K562 (cell line): ENCODE results near the gene POLR3GL. TPM values are rescaled to one million over a fixed set of nuclear protein-coding genes. Genes with fewer than 3 reads are reported as not detected.

ENCODE experiments used
- DIDO1 ChIP-seq: fragments of 450-650 bp; IDR thresholded peaks from 2 replicates; pipeline ENCODE4 v1.6.1; 2016; ENCODE audit warnings: low read depth, missing biosample characterization, missing genetic modification characterization
- E4F1 ChIP-seq: fragments of 250-450 bp; sonication (Bioruptor Pico); IDR thresholded peaks from 2 replicates; pipeline ENCODE4 v1.5.0; 2021; ENCODE audit warnings: mild to moderate bottlenecking, borderline replicate concordance
- HEY1 ChIP-seq: fragments of 250-450 bp; sonication (Bioruptor Pico); IDR thresholded peaks from 2 replicates; pipeline ENCODE4 v1.5.0; 2020; ENCODE audit warnings: mild to moderate bottlenecking, moderate library complexity, borderline replicate concordance
- HINFP ChIP-seq: fragments of 450-650 bp; conservative IDR thresholded peaks from 2 replicates; pipeline ENCODE4 v1.6.1; 2016; ENCODE audit warnings: missing genetic modification characterization, low read depth, mild to moderate bottlenecking, control low read depth, missing compliant biosample characterization
- MEF2D ChIP-seq: conservative IDR thresholded peaks from 2 replicates; pipeline ENCODE4 v1.6.1; 2016; ENCODE audit warnings: low read depth, missing genetic modification characterization, missing compliant biosample characterization
- NBN ChIP-seq: fragments of 450-650 bp; IDR thresholded peaks from 2 replicates; pipeline ENCODE4 v1.6.1; 2016; ENCODE audit warnings: low read depth, mild to moderate bottlenecking
- POLR2AphosphoS5 ChIP-seq: IDR thresholded peaks from 2 replicates; pipeline ENCODE4 v1.6.1; 2011; ENCODE audit warnings: mild to moderate bottlenecking, low read depth, low read length, moderate library complexity; ENCODE audit not compliant: control insufficient read depth, insufficient read depth
- TAF1 ChIP-seq: IDR thresholded peaks from 2 replicates; pipeline ENCODE4 v1.6.1; 2011; ENCODE audit warnings: mild to moderate bottlenecking, low read length, moderate library complexity; ENCODE audit not compliant: insufficient read depth, control insufficient read depth, severe bottlenecking; ENCODE audit errors: extremely low read depth
- TCF3 ChIP-seq: sonication (generic); formaldehyde crosslinking; IDR thresholded peaks from 2 replicates; pipeline ENCODE4 v1.4.0; 2020; ENCODE audit warnings: mild to moderate bottlenecking, missing genetic modification reagents
- TCF7L2 ChIP-seq: fragments of 150-350 bp; IDR thresholded peaks from 2 replicates; pipeline ENCODE4 v1.6.1; 2016; ENCODE audit warnings: low read depth, mild to moderate bottlenecking, low read length, moderate library complexity
- TEAD1 ChIP-seq, 2 experiments: fragments of 450-650 bp in 1 of 2; sonication (generic) in 1 of 2; formaldehyde crosslinking; IDR thresholded peaks; 2 replicates each; pipeline versions ENCODE4 v1.4.0 to v1.8.0; 2020 to 2022; ENCODE audit warnings: mild to moderate bottlenecking in 2 of 2, missing genetic modification reagents in 1 of 2
- ZNF124 ChIP-seq: sonication (generic); formaldehyde crosslinking; IDR thresholded peaks from 2 replicates; pipeline ENCODE4 v1.8.1; 2022; ENCODE audit warnings: missing genetic modification reagents
- ZNF512 ChIP-seq: IDR thresholded peaks from 2 replicates; pipeline ENCODE4 v1.6.1; 2016; ENCODE audit warnings: missing genetic modification characterization, missing compliant biosample characterization
- polyA plus RNA-seq, 8 experiments: library from polyadenylated mRNA; depleted of rRNA in 4 of 8; stranded (reverse) in 5 of 8; unstranded in 3 of 8; fragments of >200 nt; fragmentation: Nextera tagmentation in 2 of 8; fragmentation: Illumina TruSeq in 1 of 8; extraction: Ambion mirVana in 2 of 8; extraction: Trizol in 1 of 8; gene quantifications; 2 replicates each; pipeline versions ENCODE4 v1.2.1 to v1.2.3, GENCODE V29; 2011 to 2014; ENCODE audit warnings: inconsistent platforms in 1 of 8, missing spikeins in 1 of 8
- total RNA-seq, 7 experiments: library from RNA; depleted of rRNA in 6 of 7; stranded (reverse); fragments of >200 nt in 6 of 7; fragmentation: Illumina TruSeq in 2 of 7; extraction: Trizol in 2 of 7; gene quantifications; 2 replicates each; pipeline versions ENCODE4 v1.2.1 to v1.2.3, GENCODE V29; 2011 to 2021; ENCODE audit warnings: low replicate concordance in 1 of 7
- TF ChIP-seq, protein P1 (sequence below): fragments of 250-450 bp; sonication (Bioruptor Pico); IDR thresholded peaks from 2 replicates; pipeline ENCODE4 v1.5.0; 2020; ENCODE audit warnings: mild to moderate bottlenecking, borderline replicate concordance
- TF ChIP-seq, protein P2 (sequence below): fragments of 250-450 bp; sonication (Bioruptor Pico); IDR thresholded peaks from 2 replicates; pipeline ENCODE4 v1.4.0; 2020; ENCODE audit warnings: mild to moderate bottlenecking, moderate library complexity, borderline replicate concordance

POLR3GL gene
- total and polyA plus RNA-seq, 9 of the 15 experiments (the other 6 are each of a cell fraction or from before 2014, with no cell fraction given): 14.6 to 48.4 (median 38.2) TPM

- TF ChIP-seq HINFP (tag) (no peak), TCF7L2 (no peak), MEF2D (no peak), DIDO1 (no peak), NBN (no peak), ZNF512 (tag) (no peak), POLR2AphosphoS5 (peak; percentile 21; the same call in 1 of the 2 replicates), TAF1 (peak; percentile 22), ZNF124 (no peak), TCF3 (no peak), E4F1 (CRISPR knock-in tag) (no peak), HEY1 (CRISPR knock-in tag) (no peak), TEAD1 (CRISPR knock-in tag; IDR thresholded peaks at IDR 0.05) (no peak)
- TF ChIP-seq, protein P1, sequence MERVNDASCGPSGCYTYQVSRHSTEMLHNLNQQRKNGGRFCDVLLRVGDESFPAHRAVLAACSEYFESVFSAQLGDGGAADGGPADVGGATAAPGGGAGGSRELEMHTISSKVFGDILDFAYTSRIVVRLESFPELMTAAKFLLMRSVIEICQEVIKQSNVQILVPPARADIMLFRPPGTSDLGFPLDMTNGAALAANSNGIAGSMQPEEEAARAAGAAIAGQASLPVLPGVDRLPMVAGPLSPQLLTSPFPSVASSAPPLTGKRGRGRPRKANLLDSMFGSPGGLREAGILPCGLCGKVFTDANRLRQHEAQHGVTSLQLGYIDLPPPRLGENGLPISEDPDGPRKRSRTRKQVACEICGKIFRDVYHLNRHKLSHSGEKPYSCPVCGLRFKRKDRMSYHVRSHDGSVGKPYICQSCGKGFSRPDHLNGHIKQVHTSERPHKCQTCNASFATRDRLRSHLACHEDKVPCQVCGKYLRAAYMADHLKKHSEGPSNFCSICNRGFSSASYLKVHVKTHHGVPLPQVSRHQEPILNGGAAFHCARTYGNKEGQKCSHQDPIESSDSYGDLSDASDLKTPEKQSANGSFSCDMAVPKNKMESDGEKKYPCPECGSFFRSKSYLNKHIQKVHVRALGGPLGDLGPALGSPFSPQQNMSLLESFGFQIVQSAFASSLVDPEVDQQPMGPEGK (CRISPR knock-in tag): no peak
- TF ChIP-seq, protein P2, sequence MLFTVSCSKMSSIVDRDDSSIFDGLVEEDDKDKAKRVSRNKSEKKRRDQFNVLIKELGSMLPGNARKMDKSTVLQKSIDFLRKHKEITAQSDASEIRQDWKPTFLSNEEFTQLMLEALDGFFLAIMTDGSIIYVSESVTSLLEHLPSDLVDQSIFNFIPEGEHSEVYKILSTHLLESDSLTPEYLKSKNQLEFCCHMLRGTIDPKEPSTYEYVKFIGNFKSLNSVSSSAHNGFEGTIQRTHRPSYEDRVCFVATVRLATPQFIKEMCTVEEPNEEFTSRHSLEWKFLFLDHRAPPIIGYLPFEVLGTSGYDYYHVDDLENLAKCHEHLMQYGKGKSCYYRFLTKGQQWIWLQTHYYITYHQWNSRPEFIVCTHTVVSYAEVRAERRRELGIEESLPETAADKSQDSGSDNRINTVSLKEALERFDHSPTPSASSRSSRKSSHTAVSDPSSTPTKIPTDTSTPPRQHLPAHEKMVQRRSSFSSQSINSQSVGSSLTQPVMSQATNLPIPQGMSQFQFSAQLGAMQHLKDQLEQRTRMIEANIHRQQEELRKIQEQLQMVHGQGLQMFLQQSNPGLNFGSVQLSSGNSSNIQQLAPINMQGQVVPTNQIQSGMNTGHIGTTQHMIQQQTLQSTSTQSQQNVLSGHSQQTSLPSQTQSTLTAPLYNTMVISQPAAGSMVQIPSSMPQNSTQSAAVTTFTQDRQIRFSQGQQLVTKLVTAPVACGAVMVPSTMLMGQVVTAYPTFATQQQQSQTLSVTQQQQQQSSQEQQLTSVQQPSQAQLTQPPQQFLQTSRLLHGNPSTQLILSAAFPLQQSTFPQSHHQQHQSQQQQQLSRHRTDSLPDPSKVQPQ (CRISPR knock-in tag): no peak
Observed at GRCh38 chr1:145918992-145919939, 45.2 kb upstream of the POLR3GL start (continued).
